NT2/D1 (cell line): ENCODE measurements around the gene SPSB3.

ENCODE experiments used
- SUZ12 ChIP-seq: IDR thresholded peaks from 2 replicates; pipeline ENCODE4 v1.6.1; 2011; ENCODE audit not compliant: insufficient read length, insufficient read depth; ENCODE audit errors: extremely low read depth
- YY1 ChIP-seq: IDR thresholded peaks from 2 replicates; pipeline ENCODE4 v1.6.1; 2011; ENCODE audit not compliant: insufficient read length, insufficient read depth
- ZNF274 ChIP-seq: IDR thresholded peaks from 2 replicates; pipeline ENCODE4 v1.6.1; 2011; ENCODE audit warnings: mild to moderate bottlenecking, low read depth, low read length

DNA sequence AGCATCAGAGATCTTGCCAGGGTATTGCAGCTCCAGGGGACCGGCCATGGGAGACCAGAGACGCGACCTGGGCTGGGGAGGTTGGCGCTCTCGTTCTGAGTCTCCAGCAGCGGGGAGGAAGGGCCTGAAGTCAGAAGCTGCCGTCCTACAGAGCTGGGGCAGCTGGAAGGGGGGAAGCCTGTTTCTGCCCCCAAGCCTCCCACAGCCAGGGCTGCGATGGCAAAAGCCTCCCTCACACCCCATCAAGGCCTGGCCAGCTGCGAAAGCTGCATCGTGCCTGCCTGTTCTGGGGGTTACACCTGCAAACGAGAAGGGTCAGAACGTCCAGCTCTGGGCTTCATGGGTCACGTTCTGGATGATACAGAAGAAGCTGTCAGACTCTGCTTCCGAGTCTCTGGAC lies 50.3 kb downstream of the SPSB3 start:
- TF ChIP-seq ZNF274 = no peak
- TF ChIP-seq YY1 = no peak
- no peak for TF ChIP-seq SUZ12
